HepG2 (cell line): ENCODE data around the gene MBTPS1. TPM values are rescaled to one million over a fixed set of nuclear protein-coding genes. Genes with fewer than 3 reads are reported as not detected.

ENCODE experiments used
- ATAC-seq: fragments of 200-7000 bp; cut with Tn5 transposase; 3 replicates; pipeline ENCODE4 v1.9.1; 2020; ENCODE audit warnings: mild to moderate bottlenecking, moderate library complexity
- BruUV-seq: library from RNA; stranded (reverse); fragments of 400-500 nt; replicated peaks from 2 replicates; lab custom pipeline; 2021; lab: Mats Ljungman, UMichigan
- CTCF ChIA-PET: fragments of 300-600 bp; formaldehyde crosslinking; extraction: SDS; loops from one replicate; lab custom pipeline; 2021; ENCODE audit warnings: low total read pairs, inconsistent platforms, low intra/inter-chr PET ratio; lab: Yijun Ruan, JAX
- POLR2A ChIA-PET: fragments of 350-600 bp; sonication (Branson Sonifier 250); formaldehyde crosslinking; loops from one replicate; lab custom pipeline; 2020; ENCODE audit warnings: antibody characterized with exemption, inconsistent platforms; lab: Yijun Ruan, JAX
- DNase-seq: peaks from one replicate; pipeline ENCODE4 v3.0.0-alpha.2; 2015; ENCODE audit warnings: low spot score
- FAIRE-seq: peaks from 3 replicates; lab custom pipeline; 2011; peaks lifted over from hg19 to GRCh38; lab: Jason Lieb, UNC
- H2AFZ ChIP-seq: one replicate; pipeline ENCODE4 v1.6.1; 2011; ENCODE audit warnings: low read length, inconsistent platforms
- H3K27ac ChIP-seq: fragments of 300-600 bp; 3 replicates; pipeline ENCODE4 v1.8.0; 2011; ENCODE audit warnings: mixed run types, mild to moderate bottlenecking, mixed read lengths, low read length, inconsistent platforms; ENCODE audit not compliant: insufficient read depth; ENCODE audit errors: extremely low read length
- H3K27me3 ChIP-seq, 2 experiments: fragments of 200-600 bp in 1 of 2; 2 replicates in 1 of 2; 3 replicates in 1 of 2; pipeline versions ENCODE4 v1.6.0 to v1.8.0; 2011; ENCODE audit warnings: low read length in 2 of 2, mild to moderate bottlenecking in 2 of 2, moderate library complexity in 2 of 2, inconsistent platforms in 1 of 2; ENCODE audit not compliant: insufficient read depth in 2 of 2, control insufficient read depth in 1 of 2
- H3K36me3 ChIP-seq, 2 experiments: fragments of 200-600 bp in 1 of 2; replicated peaks in 1 of 2; 2 replicates in 1 of 2; 3 replicates in 1 of 2; pipeline versions ENCODE4 v1.5.1 to v1.8.0; 2011; ENCODE audit warnings: low read length in 2 of 2, inconsistent platforms in 1 of 2; ENCODE audit not compliant: insufficient read depth in 2 of 2, control insufficient read depth in 1 of 2
- H3K4me1 ChIP-seq: 2 replicates; pipeline ENCODE4 v1.5.1; 2012; ENCODE audit warnings: low read length, inconsistent platforms; ENCODE audit not compliant: insufficient read depth
- H3K4me2 ChIP-seq: 2 replicates; pipeline ENCODE4 v1.6.0; 2011; ENCODE audit warnings: low read depth, low read length, inconsistent platforms
- H3K4me3 ChIP-seq, 3 experiments: fragments of 200-600 bp in 1 of 3; sonication (generic), shearing (Covaris generic) in 1 of 3; replicated peaks in 1 of 3; 2 replicates each; pipeline ENCODE4 v1.5.1; 2011 to 2016; ENCODE audit warnings: low read length in 3 of 3, inconsistent platforms in 2 of 3, low read depth in 2 of 3, mild to moderate bottlenecking in 2 of 3, control low read depth in 1 of 3, mixed read lengths in 1 of 3; ENCODE audit not compliant: insufficient read depth in 1 of 3
- H3K79me2 ChIP-seq: one replicate; pipeline ENCODE4 v1.6.1; 2011; ENCODE audit warnings: low read length, inconsistent platforms; ENCODE audit not compliant: insufficient read depth
- H3K9ac ChIP-seq: 2 replicates; pipeline ENCODE4 v1.6.0; 2011; ENCODE audit warnings: mild to moderate bottlenecking, low read depth, low read length, inconsistent platforms; ENCODE audit not compliant: insufficient read depth
- H3K9me3 ChIP-seq: 2 replicates; pipeline ENCODE4 v1.5.1; 2012; ENCODE audit warnings: mild to moderate bottlenecking, low read length
- H4K20me1 ChIP-seq: 2 replicates; pipeline ENCODE4 v1.6.0; 2011; ENCODE audit warnings: inconsistent platforms, mild to moderate bottlenecking, low read length, moderate library complexity; ENCODE audit not compliant: insufficient read depth
- MYNN ChIP-seq: sonication (generic); formaldehyde crosslinking; IDR thresholded peaks from 2 replicates; pipeline ENCODE4 v1.4.0; 2020; ENCODE audit warnings: mild to moderate bottlenecking, low read depth, missing genetic modification reagents
- SMAD3 ChIP-seq: sonication (generic); formaldehyde crosslinking; IDR thresholded peaks from 2 replicates; pipeline ENCODE4 v1.4.0; 2020; ENCODE audit warnings: missing genetic modification reagents
- SMAD9 ChIP-seq: sonication (generic); formaldehyde crosslinking; IDR thresholded peaks from 2 replicates; pipeline ENCODE4 v1.5.1; 2020; ENCODE audit warnings: mild to moderate bottlenecking, missing genetic modification reagents
- SOX6 ChIP-seq, 2 experiments: fragments of 450-650 bp in 1 of 2; sonication (generic) in 1 of 2; formaldehyde crosslinking in 1 of 2; IDR thresholded peaks; 2 replicates each; pipeline versions ENCODE4 v1.4.0 to v1.6.1; 2017 to 2020; ENCODE audit warnings: antibody characterized with exemption in 1 of 2, mild to moderate bottlenecking in 1 of 2, missing genetic modification reagents in 1 of 2
- TFE3 ChIP-seq: IDR thresholded peaks from 2 replicates; pipeline ENCODE4 v1.6.1; 2016
- ZBTB7B ChIP-seq: sonication (generic); formaldehyde crosslinking; IDR thresholded peaks from 2 replicates; pipeline ENCODE4 v1.4.0; 2020; ENCODE audit warnings: missing genetic modification reagents
- ZNF225 ChIP-seq: sonication (generic); formaldehyde crosslinking; IDR thresholded peaks from 2 replicates; pipeline ENCODE4 v1.4.0; 2020; ENCODE audit warnings: mild to moderate bottlenecking, missing genetic modification reagents
- ZNF550 ChIP-seq: sonication (generic); formaldehyde crosslinking; IDR thresholded peaks from 2 replicates; pipeline ENCODE4 v1.4.0; 2020; ENCODE audit warnings: mild to moderate bottlenecking, missing genetic modification reagents, borderline replicate concordance
- ZNF619 ChIP-seq: sonication (generic); formaldehyde crosslinking; IDR thresholded peaks from 2 replicates; pipeline ENCODE4 v1.4.0; 2020; ENCODE audit warnings: mild to moderate bottlenecking, missing genetic modification reagents
- ZNF770 ChIP-seq: sonication (generic); formaldehyde crosslinking; IDR thresholded peaks from 2 replicates; pipeline ENCODE4 v1.5.0; 2020; ENCODE audit warnings: mild to moderate bottlenecking, missing genetic modification reagents
- WGBS: methylation state at CpG from one replicate; pipeline ENCODE4 v1.1.6; 2017; ENCODE audit warnings: low lambda C conversion rate; 5-methylcytosine and 5-hydroxymethylcytosine counted together
- in situ Hi-C: cut with HindIII; loops from 2 replicates; pipeline ENCODE4 v1.10.0; 2017; ENCODE audit warnings: low pct_unique_long_range_greater_than_20kb; ENCODE audit not compliant: extremely low pct_ligation_motif_present
- intact Hi-C: fragments of 100-400 bp; cut with micrococcal nuclease; formaldehyde crosslinking; loops from one replicate; pipeline ENCODE4 v1.10.0; 2022; ENCODE audit not compliant: unreplicated experiment
- polyA plus RNA-seq, 8 experiments: library from polyadenylated mRNA; depleted of rRNA in 3 of 8; stranded (reverse) in 7 of 8; unstranded in 1 of 8; fragments of >200 nt; fragmentation: Illumina TruSeq in 4 of 8; extraction: Trizol in 4 of 8; gene quantifications; 2 replicates each; pipeline versions ENCODE4 v1.2.1 to v1.2.3, GENCODE V29; 2011 to 2016; ENCODE audit warnings: low read depth in 4 of 8, missing spikeins in 1 of 8, mixed read lengths in 1 of 8; ENCODE audit not compliant: insufficient read depth in 1 of 8
- total RNA-seq, 5 experiments: library from RNA; depleted of rRNA; stranded (reverse); fragments of >200 nt; fragmentation: Illumina TruSeq; extraction: Trizol; gene quantifications; 2 replicates each; pipeline ENCODE4 v1.2.3, GENCODE V29; 2016; ENCODE audit warnings: low read depth in 1 of 5
- TF ChIP-seq, protein P1 (sequence below): sonication (generic); formaldehyde crosslinking; IDR thresholded peaks from 2 replicates; pipeline ENCODE4 v1.8.0; 2022; ENCODE audit warnings: mild to moderate bottlenecking, missing genetic modification reagents, moderate library complexity
- TF ChIP-seq, protein P2 (sequence below): sonication (generic); formaldehyde crosslinking; IDR thresholded peaks from 2 replicates; pipeline ENCODE4 v1.5.0; 2020; ENCODE audit warnings: missing genetic modification reagents

MBTPS1 gene
- total and polyA plus RNA-seq, 2 of the 13 experiments (the other 11 are each of a cell fraction or from before 2014, with no cell fraction given), result 56.7 to 91.3 TPM

- Histone ChIP-seq H3K79me2 (peaks cover 95% of the 10 kb centered on the region), H3K4me3 (no peak overlapping the region), H3K4me1 (peaks cover 21% of the 10 kb centered on the region), H3K9me3 (no peaks in the 10 kb centered on the region), H2AFZ (no peak overlapping the region), H4K20me1 (peaks cover 4% of the 10 kb centered on the region; the same call in 1 of the 2 replicates), H3K36me3 (peaks cover 18 to 32% of the 10 kb centered on the region in 2 experiments), H3K4me2 (no peak overlapping the region), H3K9ac (no peak overlapping the region; the same call in 1 of the 2 replicates), H3K27ac (no peak overlapping the region), H3K27me3 (peaks cover 0 to 3% of the 10 kb centered on the region in 2 experiments; a peak in 1 of 5 replicates)
- ChIA-PET CTCF (no interaction called here), POLR2A (interaction anchor here (2.2 kb wide), 1 partner anchor 28 kb away, joined by 7 read pairs; no protein-coding TSS in a partner anchor)
- no peak for DNase-seq
- in situ Hi-C loops, result no loop called here
- 95% methylated on average over 3 of the region's 3 CpGs for WGBS
- intact Hi-C loops, result no loop called here
- no peak for ATAC-seq
- FAIRE-seq, result no peak
- TF ChIP-seq ZBTB7B (CRISPR knock-in tag) (no peak), SMAD3 (no peak), ZNF619 (CRISPR knock-in tag) (no peak), SMAD9 (no peak), TFE3 (CRISPR knock-in tag) (no peak), MYNN (CRISPR knock-in tag) (no peak), ZNF550 (CRISPR knock-in tag) (no peak), ZNF225 (CRISPR knock-in tag) (no peak), SOX6 (IDR thresholded peaks at IDR 0.05) (no peak), SOX6 (CRISPR knock-in tag; IDR thresholded peaks at IDR 0.05) (no peak), ZNF770 (CRISPR knock-in tag) (no peak)
- TF ChIP-seq, protein P1, sequence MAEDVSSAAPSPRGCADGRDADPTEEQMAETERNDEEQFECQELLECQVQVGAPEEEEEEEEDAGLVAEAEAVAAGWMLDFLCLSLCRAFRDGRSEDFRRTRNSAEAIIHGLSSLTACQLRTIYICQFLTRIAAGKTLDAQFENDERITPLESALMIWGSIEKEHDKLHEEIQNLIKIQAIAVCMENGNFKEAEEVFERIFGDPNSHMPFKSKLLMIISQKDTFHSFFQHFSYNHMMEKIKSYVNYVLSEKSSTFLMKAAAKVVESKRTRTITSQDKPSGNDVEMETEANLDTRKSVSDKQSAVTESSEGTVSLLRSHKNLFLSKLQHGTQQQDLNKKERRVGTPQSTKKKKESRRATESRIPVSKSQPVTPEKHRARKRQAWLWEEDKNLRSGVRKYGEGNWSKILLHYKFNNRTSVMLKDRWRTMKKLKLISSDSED (CRISPR knock-in tag), result no peak
- TF ChIP-seq, protein P2, sequence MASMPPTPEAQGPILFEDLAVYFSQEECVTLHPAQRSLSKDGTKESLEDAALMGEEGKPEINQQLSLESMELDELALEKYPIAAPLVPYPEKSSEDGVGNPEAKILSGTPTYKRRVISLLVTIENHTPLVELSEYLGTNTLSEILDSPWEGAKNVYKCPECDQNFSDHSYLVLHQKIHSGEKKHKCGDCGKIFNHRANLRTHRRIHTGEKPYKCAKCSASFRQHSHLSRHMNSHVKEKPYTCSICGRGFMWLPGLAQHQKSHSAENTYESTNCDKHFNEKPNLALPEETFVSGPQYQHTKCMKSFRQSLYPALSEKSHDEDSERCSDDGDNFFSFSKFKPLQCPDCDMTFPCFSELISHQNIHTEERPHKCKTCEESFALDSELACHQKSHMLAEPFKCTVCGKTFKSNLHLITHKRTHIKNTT (CRISPR knock-in tag), result no peak
- BruUV-seq, result no TSS peak
Observed at GRCh38 chr16:84111525-84111924, 5.2 kb downstream of the MBTPS1 start.
